BJ (cell line): Measurements from ENCODE around the gene SKP1. TPM values are rescaled to one million over a fixed set of nuclear protein-coding genes. Genes with fewer than 3 reads are reported as not detected.

Experiments
- CTCF ChIA-PET: fragments of 350-600 bp; formaldehyde crosslinking; extraction: SDS; loops from one replicate; lab custom pipeline; 2021; ENCODE audit warnings: antibody characterized with exemption, inconsistent platforms; lab: Yijun Ruan, JAX
- POLR2A ChIA-PET: fragments of 300-600 bp; sonication (Branson Sonifier 250); formaldehyde crosslinking; extraction: SDS; loops from one replicate; lab custom pipeline; 2021; ENCODE audit warnings: antibody characterized with exemption; lab: Charles Lee
- DNase-seq: peaks from one replicate; pipeline ENCODE4 v3.0.0-alpha.2; 2011; ENCODE audit warnings: low read depth
- H3K27me3 ChIP-seq: 2 replicates; pipeline ENCODE4 v1.6.0; 2011; ENCODE audit warnings: low read length; ENCODE audit not compliant: control insufficient read depth, insufficient read depth
- H3K36me3 ChIP-seq: 2 replicates; pipeline ENCODE4 v1.5.1; 2011; ENCODE audit warnings: low read length; ENCODE audit not compliant: control insufficient read depth, insufficient read depth
- H3K4me3 ChIP-seq: 2 replicates; pipeline ENCODE4 v1.5.1; 2011; ENCODE audit warnings: low read depth, mild to moderate bottlenecking, control low read depth, low read length
- CTCF ChIP-seq: IDR thresholded peaks from 2 replicates; pipeline ENCODE4 v1.5.1; 2011; ENCODE audit warnings: low read depth, mild to moderate bottlenecking, control low read depth, inconsistent platforms, low read length, moderate library complexity; ENCODE audit not compliant: insufficient read depth
- polyA plus RNA-seq: library from polyadenylated mRNA; depleted of rRNA; stranded (reverse); fragments of >200 nt; gene quantifications from 2 replicates; pipeline ENCODE4 v1.2.3, GENCODE V29; 2011; rRNA removed
- small RNA-seq: library from RNA; depleted of rRNA; stranded (forward); fragments of <200 nt; gene quantifications from one replicate; pipeline ENCODE3, GENCODE V24; 2012; ENCODE audit warnings: low replicate concordance, low read depth; ENCODE audit not compliant: insufficient read length

SKP1 gene
- polyA plus RNA-seq, 1 experiment: 183 TPM

- no peak for DNase-seq
- peak; percentile 95 for TF ChIP-seq CTCF
- ChIA-PET POLR2A (no interaction called here), CTCF (interaction anchor here (0.6 to 5.8 kb wide), 19 partner anchors 8 to 186 kb away, joined by 3 to 51 read pairs (median 4); partner anchors contain the start of gene TCF7)
- Histone ChIP-seq H3K4me3 (no peak overlapping the region), H3K36me3 (no peaks in the 10 kb centered on the region), H3K27me3 (peaks cover 3% of the 10 kb centered on the region; the same call in 1 of the 2 replicates)
Observed at GRCh38 chr5:134101686-134102439, 74.9 kb downstream of the SKP1 start.

- Histone ChIP-seq H3K36me3 (no peaks in the 10 kb centered on the region), H3K4me3 (no peak overlapping the region), H3K27me3 (peaks cover 3% of the 10 kb centered on the region)
- ChIA-PET CTCF (interaction anchor here (1.1 to 5.8 kb wide), 10 partner anchors 12 to 62 kb away, joined by 3 to 51 read pairs (median 7); partner anchors contain the start of gene TCF7), POLR2A (no interaction called here)
- TF ChIP-seq CTCF: no peak
- DNase-seq: no peak
Observed at GRCh38 chr5:134100283-134101091, 76.3 kb downstream of the SKP1 start.

GRCh38 chr5:134099939-134100282 is 76.8 kb downstream of the SKP1 start:
- no peak for TF ChIP-seq CTCF
- CTCF ChIA-PET: interaction anchor here (1.4 to 5.8 kb wide), 7 partner anchors 8 to 59 kb away, joined by 7 to 51 read pairs (median 9); partner anchors contain the start of gene TCF7
- Histone ChIP-seq H3K4me3 (no peak overlapping the region), H3K27me3 (peaks cover 3% of the 10 kb centered on the region), H3K36me3 (no peaks in the 10 kb centered on the region)
- DNase-seq: no peak
- POLR2A ChIA-PET: no interaction called here

GRCh38 chr5:134099288-134099872 is 77.4 kb downstream of the SKP1 start:
- ChIA-PET POLR2A (no interaction called here), CTCF (interaction anchor here (1.9 to 5.8 kb wide), 6 partner anchors 8 to 59 kb away, joined by 4 to 51 read pairs (median 17); partner anchors contain the start of gene TCF7)
- Histone ChIP-seq H3K4me3 (no peak overlapping the region), H3K27me3 (peaks cover 3% of the 10 kb centered on the region), H3K36me3 (no peaks in the 10 kb centered on the region)
- no peak for TF ChIP-seq CTCF
- DNase-seq: no peak

Small RNAs within 50 kb of the gene (small RNA-seq; reads per million reads assigned to genes)
- not detected for gene MIR3661

Other genes starting within 250 kb of the SKP1 start
- 48.1 and 85.5 TPM in 2 replicates for gene C5orf15, start 208.3 kb downstream of the SKP1 start, polyA plus RNA-seq
- 187 and 195 TPM in 2 replicates for gene VDAC1, start 172.0 kb downstream of the SKP1 start, polyA plus RNA-seq
- gene TCF7, start 62.3 kb downstream of the SKP1 start, polyA plus RNA-seq: 0.78 and 0.86 TPM in 2 replicates
- 77.1 and 121 TPM in 2 replicates for gene PPP2CA, start 49.1 kb upstream of the SKP1 start, polyA plus RNA-seq
- gene CDKL3, start 190.2 kb upstream of the SKP1 start, polyA plus RNA-seq: 1.4 and 2.2 TPM in 2 replicates
- 17.6 and 45.2 TPM in 2 replicates for gene UBE2B, start 194.6 kb upstream of the SKP1 start, polyA plus RNA-seq
- gene CDKN2AIPNL, start 234.9 kb upstream of the SKP1 start, polyA plus RNA-seq: 10.5 and 18.9 TPM in 2 replicates